Measurements from ENCODE around the gene MEP1B.
A peak's percentile ranks its signal among the peaks of the same experiment; 100 is the strongest.

GRCh38 chr18:32237049-32237448, 47.2 kb downstream of the MEP1B start:
- TF ChIP-seq, protein P1, sequence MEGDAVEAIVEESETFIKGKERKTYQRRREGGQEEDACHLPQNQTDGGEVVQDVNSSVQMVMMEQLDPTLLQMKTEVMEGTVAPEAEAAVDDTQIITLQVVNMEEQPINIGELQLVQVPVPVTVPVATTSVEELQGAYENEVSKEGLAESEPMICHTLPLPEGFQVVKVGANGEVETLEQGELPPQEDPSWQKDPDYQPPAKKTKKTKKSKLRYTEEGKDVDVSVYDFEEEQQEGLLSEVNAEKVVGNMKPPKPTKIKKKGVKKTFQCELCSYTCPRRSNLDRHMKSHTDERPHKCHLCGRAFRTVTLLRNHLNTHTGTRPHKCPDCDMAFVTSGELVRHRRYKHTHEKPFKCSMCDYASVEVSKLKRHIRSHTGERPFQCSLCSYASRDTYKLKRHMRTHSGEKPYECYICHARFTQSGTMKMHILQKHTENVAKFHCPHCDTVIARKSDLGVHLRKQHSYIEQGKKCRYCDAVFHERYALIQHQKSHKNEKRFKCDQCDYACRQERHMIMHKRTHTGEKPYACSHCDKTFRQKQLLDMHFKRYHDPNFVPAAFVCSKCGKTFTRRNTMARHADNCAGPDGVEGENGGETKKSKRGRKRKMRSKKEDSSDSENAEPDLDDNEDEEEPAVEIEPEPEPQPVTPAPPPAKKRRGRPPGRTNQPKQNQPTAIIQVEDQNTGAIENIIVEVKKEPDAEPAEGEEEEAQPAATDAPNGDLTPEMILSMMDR (IDR thresholded peaks at IDR 0.05): no peak
- TF ChIP-seq EP300 (IDR thresholded peaks at IDR 0.05; ENCODE audit: low read depth) (no peak), POLR2AphosphoS5 (IDR thresholded peaks at IDR 0.05) (peak in 1 of 3 donors; percentile 18)
